Measurements from ENCODE around the gene PDCD11. TPM values are rescaled to one million over a fixed set of nuclear protein-coding genes. Genes with fewer than 3 reads are reported as not detected.

Gene PDCD11
- total and polyA plus RNA-seq, 2 donors (not counting 1 experiment from before 2014, with no cell fraction given) = 10.0 to 34.0 TPM

DNA sequence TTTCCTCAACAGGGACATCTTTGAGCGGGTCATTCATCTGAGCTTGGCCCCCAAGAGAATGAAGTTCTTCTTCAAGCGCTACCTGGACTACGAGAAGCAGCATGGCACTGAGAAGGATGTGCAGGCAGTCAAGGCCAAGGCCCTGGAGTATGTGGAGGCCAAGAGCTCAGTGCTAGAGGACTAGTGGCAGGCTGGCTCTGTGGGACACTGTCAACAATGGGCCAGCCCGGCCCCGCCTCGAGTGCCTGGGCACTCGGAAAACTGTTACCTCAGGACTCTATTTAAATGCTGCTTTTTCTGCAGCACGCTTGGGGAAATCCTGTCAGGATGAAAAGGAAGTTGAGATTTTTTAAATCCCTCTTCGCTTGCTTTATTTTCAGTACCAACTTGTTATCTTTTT lies 48.9 kb downstream of the PDCD11 start:
- peaks cover 52% of the 10 kb centered on the region for H3K36me3 ChIP-seq (ENCODE audit: control insufficient read depth, insufficient read depth, low read length)
- peak overlapping the region; percentile 80 for H3K27ac ChIP-seq (ENCODE audit: insufficient read depth, low read length)
- peaks cover 29% of the 10 kb centered on the region for H3K79me2 ChIP-seq (ENCODE audit: control insufficient read depth, insufficient read depth, low read length)
- H3K9me3 ChIP-seq (ENCODE audit: control insufficient read depth, insufficient read depth, low read depth, low read length) = no peaks in the 10 kb centered on the region
- H4K20me1 ChIP-seq (ENCODE audit: control insufficient read depth, extremely low read depth, insufficient read depth, low read length) = no peaks in the 10 kb centered on the region
- TF ChIP-seq, protein P1, sequence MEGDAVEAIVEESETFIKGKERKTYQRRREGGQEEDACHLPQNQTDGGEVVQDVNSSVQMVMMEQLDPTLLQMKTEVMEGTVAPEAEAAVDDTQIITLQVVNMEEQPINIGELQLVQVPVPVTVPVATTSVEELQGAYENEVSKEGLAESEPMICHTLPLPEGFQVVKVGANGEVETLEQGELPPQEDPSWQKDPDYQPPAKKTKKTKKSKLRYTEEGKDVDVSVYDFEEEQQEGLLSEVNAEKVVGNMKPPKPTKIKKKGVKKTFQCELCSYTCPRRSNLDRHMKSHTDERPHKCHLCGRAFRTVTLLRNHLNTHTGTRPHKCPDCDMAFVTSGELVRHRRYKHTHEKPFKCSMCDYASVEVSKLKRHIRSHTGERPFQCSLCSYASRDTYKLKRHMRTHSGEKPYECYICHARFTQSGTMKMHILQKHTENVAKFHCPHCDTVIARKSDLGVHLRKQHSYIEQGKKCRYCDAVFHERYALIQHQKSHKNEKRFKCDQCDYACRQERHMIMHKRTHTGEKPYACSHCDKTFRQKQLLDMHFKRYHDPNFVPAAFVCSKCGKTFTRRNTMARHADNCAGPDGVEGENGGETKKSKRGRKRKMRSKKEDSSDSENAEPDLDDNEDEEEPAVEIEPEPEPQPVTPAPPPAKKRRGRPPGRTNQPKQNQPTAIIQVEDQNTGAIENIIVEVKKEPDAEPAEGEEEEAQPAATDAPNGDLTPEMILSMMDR (conservative IDR thresholded peaks at IDR 0.05 in 1 of 2, IDR thresholded peaks at IDR 0.05 in 1 of 2; ENCODE audit: low read depth in 1 of 2, low read length in 2 of 2) = no peak
- no peak for TF ChIP-seq EZH2 (IDR thresholded peaks at IDR 0.05; ENCODE audit: low read length, missing control alignments)
- H3K4me3 ChIP-seq (replicated peaks in 1 of 4; ENCODE audit: control extremely low read depth in 1 of 4, insufficient read depth in 1 of 4, low read depth in 3 of 4, low read length in 4 of 4) = no peak overlapping the region
- H2AFZ ChIP-seq (ENCODE audit: low read length) = no peak overlapping the region
- peaks cover 37% of the 10 kb centered on the region for H3K4me1 ChIP-seq (ENCODE audit: control insufficient read depth, extremely low read depth, insufficient read depth, low read length)
- H3K27me3 ChIP-seq (ENCODE audit: control insufficient read depth, insufficient read depth, low read length) = no peaks in the 10 kb centered on the region
- H3K9ac ChIP-seq (ENCODE audit: insufficient read depth, low read length) = no peak overlapping the region
- DNase-seq (ENCODE audit: low read depth in 2 of 2) = no peak
- no peak overlapping the region for H3K4me2 ChIP-seq (ENCODE audit: extremely low read depth, insufficient read depth, low read length)

DNA sequence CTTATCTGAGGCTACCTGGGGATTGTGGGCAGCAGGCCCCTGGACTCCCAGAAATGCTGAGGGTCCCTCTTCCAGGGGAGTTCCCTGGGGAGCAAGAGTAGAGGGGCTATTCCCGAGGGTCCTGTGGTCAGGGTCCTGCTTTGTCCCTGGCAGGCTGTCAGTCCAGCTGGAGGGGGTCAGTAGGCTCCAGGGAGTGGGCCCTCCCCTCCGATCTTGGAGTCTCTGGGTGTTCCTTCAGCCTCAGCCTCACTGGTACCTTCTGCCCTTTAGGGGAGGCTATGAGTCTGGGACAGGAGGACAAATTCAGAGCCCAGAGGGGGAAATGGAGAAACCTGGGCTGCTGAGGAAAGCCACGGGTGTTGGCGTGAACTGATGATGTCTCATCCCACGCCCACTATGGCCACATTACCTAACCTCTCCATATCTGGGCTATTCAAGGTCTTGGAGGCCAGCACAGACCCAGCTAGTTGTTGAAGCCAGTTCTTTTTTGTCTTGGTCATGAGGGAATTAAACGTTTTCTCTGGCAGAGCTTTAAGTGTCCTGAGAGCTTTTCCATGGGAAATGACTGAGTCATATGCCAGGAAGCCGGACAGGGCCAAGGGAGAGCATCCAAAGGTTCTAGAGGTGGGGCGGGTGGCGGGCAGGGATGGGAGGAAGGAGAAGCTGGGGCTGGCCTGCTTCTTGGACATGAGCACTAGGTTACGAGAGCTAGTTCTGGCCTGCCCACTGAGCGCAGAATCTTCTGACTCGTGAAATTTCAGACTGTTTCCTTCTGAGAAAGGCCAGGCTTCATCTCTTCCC lies 49.5 kb downstream of the PDCD11 start:
- Histone ChIP-seq H3K4me1 (ENCODE audit: control insufficient read depth, extremely low read depth, insufficient read depth, low read length) (peaks cover 42% of the 10 kb centered on the region), H3K27ac (ENCODE audit: insufficient read depth, low read length) (peak overlapping the region; percentile 80), H2AFZ (ENCODE audit: low read length) (no peak overlapping the region), H3K4me2 (ENCODE audit: extremely low read depth, insufficient read depth, low read length) (no peak overlapping the region), H3K36me3 (ENCODE audit: control insufficient read depth, insufficient read depth, low read length) (peaks cover 51% of the 10 kb centered on the region), H3K9ac (ENCODE audit: insufficient read depth, low read length) (peak overlapping the region; percentile 38), H3K79me2 (ENCODE audit: control insufficient read depth, insufficient read depth, low read length) (peaks cover 34% of the 10 kb centered on the region), H3K27me3 (ENCODE audit: control insufficient read depth, insufficient read depth, low read length) (no peaks in the 10 kb centered on the region), H4K20me1 (ENCODE audit: control insufficient read depth, extremely low read depth, insufficient read depth, low read length) (no peaks in the 10 kb centered on the region), H3K4me3 (replicated peaks in 1 of 4; ENCODE audit: control extremely low read depth in 1 of 4, insufficient read depth in 1 of 4, low read depth in 3 of 4, low read length in 4 of 4) (no peak overlapping the region), H3K9me3 (ENCODE audit: control insufficient read depth, insufficient read depth, low read depth, low read length) (no peaks in the 10 kb centered on the region)
- no peak for TF ChIP-seq EZH2 (IDR thresholded peaks at IDR 0.05; ENCODE audit: low read length, missing control alignments)
- TF ChIP-seq, protein P1 (conservative IDR thresholded peaks at IDR 0.05 in 1 of 2, IDR thresholded peaks at IDR 0.05 in 1 of 2; ENCODE audit: low read depth in 1 of 2, low read length in 2 of 2) = no peak
- peak; percentile 35 to 81 for DNase-seq (ENCODE audit: low read depth in 2 of 2)

DNA sequence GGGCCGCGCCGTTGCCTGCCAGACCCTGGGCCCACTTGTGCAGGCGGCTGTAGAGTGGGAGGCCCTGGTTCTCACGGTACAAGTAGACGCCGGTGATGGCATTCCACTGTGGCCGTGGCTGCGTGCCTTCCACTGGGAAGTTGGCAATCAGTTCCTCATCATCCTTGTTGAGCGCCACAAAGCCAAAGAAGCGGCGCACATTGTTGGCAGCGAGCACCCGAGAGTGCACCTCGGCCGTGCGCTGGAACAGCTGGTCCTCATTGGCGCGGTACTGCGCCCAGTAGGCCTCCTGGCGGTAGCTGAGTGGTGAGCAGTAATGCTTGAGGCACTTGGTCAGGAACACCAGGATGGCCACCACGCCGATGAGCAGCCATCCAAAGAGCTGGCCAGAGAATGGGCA lies 50.8 kb downstream of the PDCD11 start:
- Histone ChIP-seq H4K20me1 (ENCODE audit: control insufficient read depth, extremely low read depth, insufficient read depth, low read length) (no peaks in the 10 kb centered on the region), H3K4me2 (ENCODE audit: extremely low read depth, insufficient read depth, low read length) (no peak overlapping the region), H3K4me1 (ENCODE audit: control insufficient read depth, extremely low read depth, insufficient read depth, low read length) (peaks cover 37% of the 10 kb centered on the region), H3K9me3 (ENCODE audit: control insufficient read depth, insufficient read depth, low read depth, low read length) (no peaks in the 10 kb centered on the region), H3K4me3 (replicated peaks in 1 of 4; ENCODE audit: control extremely low read depth in 1 of 4, insufficient read depth in 1 of 4, low read depth in 3 of 4, low read length in 4 of 4) (no peak overlapping the region), H2AFZ (ENCODE audit: low read length) (no peak overlapping the region), H3K27me3 (ENCODE audit: control insufficient read depth, insufficient read depth, low read length) (no peaks in the 10 kb centered on the region), H3K9ac (ENCODE audit: insufficient read depth, low read length) (no peak overlapping the region), H3K79me2 (ENCODE audit: control insufficient read depth, insufficient read depth, low read length) (peaks cover 35% of the 10 kb centered on the region), H3K36me3 (ENCODE audit: control insufficient read depth, insufficient read depth, low read length) (peaks cover 51% of the 10 kb centered on the region), H3K27ac (ENCODE audit: insufficient read depth, low read length) (peak overlapping the region; percentile 80)
- TF ChIP-seq, protein P1 (conservative IDR thresholded peaks at IDR 0.05 in 1 of 2, IDR thresholded peaks at IDR 0.05 in 1 of 2; ENCODE audit: low read depth in 1 of 2, low read length in 2 of 2) = no peak
- no peak for TF ChIP-seq EZH2 (IDR thresholded peaks at IDR 0.05; ENCODE audit: low read length, missing control alignments)
- DNase-seq (ENCODE audit: low read depth in 2 of 2) = no peak
